ENCODE results near the gene TRMT11. TPM values are rescaled to one million over a fixed set of nuclear protein-coding genes. Genes with fewer than 3 reads are reported as not detected.
A peak's percentile ranks its signal among the peaks of the same experiment; 100 is the strongest.

The TRMT11 gene
- total and polyA plus RNA-seq, 10 of the 15 experiments (the other 5 are each of a cell fraction or from before 2014, with no cell fraction given): 34.0 to 81.1 (median 43.7) TPM

- TF ChIP-seq MEF2A (IDR thresholded peaks at IDR 0.05; ENCODE audit: insufficient read depth, low read depth, low read length) (no peak), SREBF1 (IDR thresholded peaks at IDR 0.05; ENCODE audit: low read length) (no peak), SRF (IDR thresholded peaks at IDR 0.05; ENCODE audit: low read depth in 2 of 2, low read length in 2 of 2) (no peak), NR2F1 (conservative IDR thresholded peaks at IDR 0.05) (no peak), ELK1 (IDR thresholded peaks at IDR 0.05; ENCODE audit: low read depth, low read length) (no peak)
Observed at GRCh38 chr6:125987026-125987617, 782 bp downstream of the TRMT11 start (continued).

DNA sequence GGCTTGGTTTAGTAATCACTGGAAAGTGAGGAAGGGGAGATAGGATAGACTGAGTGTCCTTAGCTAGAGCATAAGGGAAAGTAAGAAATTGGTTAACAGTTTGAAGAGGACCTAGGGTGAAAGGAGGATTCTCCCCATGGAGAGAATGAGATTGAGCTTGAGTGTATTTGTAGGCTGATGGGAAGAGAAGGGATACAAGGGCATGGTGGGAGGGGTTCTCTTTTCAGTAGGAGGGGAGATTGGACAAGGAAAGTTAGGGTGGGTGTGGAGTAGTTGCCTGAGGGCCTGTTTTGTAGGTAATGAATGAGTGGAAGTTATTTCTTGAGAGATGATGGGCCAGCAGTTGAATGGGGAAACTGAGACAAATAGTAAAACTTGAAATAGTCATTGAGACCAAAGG, 1.9 kb downstream of the TRMT11 start:
- RAD21 ChIA-PET (ENCODE audit: unreplicated experiment): interaction anchor here (3.6 kb wide), 1 partner anchor 32 kb away, joined by 21 read pairs; the partner anchor contains the start of gene HINT3
- Histone ChIP-seq H4K20me1 (ENCODE audit: control insufficient read depth, insufficient read depth) (no peaks in the 10 kb centered on the region), H3K27me3 (replicated peaks in 1 of 2; ENCODE audit: control insufficient read depth in 2 of 2, insufficient read depth in 2 of 2, low read length in 1 of 2) (no peaks in the 10 kb centered on the region), H2AFZ (ENCODE audit: control insufficient read depth, low read depth, low read length) (no peak overlapping the region), H3K4me3 (peak overlapping the region; percentile 85), H3K36me3 (ENCODE audit: control insufficient read depth in 2 of 2, insufficient read depth in 2 of 2, low read length in 1 of 2) (no peaks in the 10 kb centered on the region), H3K79me2 (ENCODE audit: control insufficient read depth, insufficient read depth, low read length) (peaks cover 78% of the 10 kb centered on the region), H3K4me1 (ENCODE audit: control insufficient read depth, insufficient read depth, low read length) (peaks cover 5% of the 10 kb centered on the region; the same call in 1 of the 2 replicates), H3K4me2 (ENCODE audit: control insufficient read depth, insufficient read depth) (peak overlapping the region; percentile 46), H3K9me3 (replicated peaks; ENCODE audit: control insufficient read depth, insufficient read depth, low read length) (no peaks in the 10 kb centered on the region), H3K27ac (ENCODE audit: control insufficient read depth, insufficient read depth) (peak overlapping the region; percentile 49), H3K9ac (ENCODE audit: control insufficient read depth, insufficient read depth, low read length) (peak overlapping the region; percentile 44; the same call in 1 of the 2 replicates)
- ATAC-seq (no peak), DNase-seq (ENCODE audit: low read depth, low spot score) (no peak), FAIRE-seq (no peak)
- intact Hi-C loops (cut with micrococcal nuclease; ENCODE audit: unreplicated experiment): loop anchor here (5.0 kb wide), 2 partner anchors 191 to 206 kb away; no protein-coding TSS in a partner anchor
- in situ Hi-C loops (cut with MboI): no loop called here
- BruUV-seq (replicated peaks): no TSS peak
- CTCF ChIA-PET: interaction anchor here (1.0 to 3.3 kb wide), 4 partner anchors 9 to 207 kb away, joined by 3 to 25 read pairs (median 6); partner anchors contain the start of gene HINT3
- POLR2A ChIA-PET: no interaction called here
- SMC1A ChIA-PET (ENCODE audit: uncharacterized antibody, unreplicated experiment): interaction anchor here (0.9 to 1.9 kb wide), 4 partner anchors 14 to 207 kb away, joined by 3 to 8 read pairs (median 3); no protein-coding TSS in a partner anchor
- TF ChIP-seq REST (IDR thresholded peaks at IDR 0.05; ENCODE audit: low read depth, low read length) (no peak), CBX5 (IDR thresholded peaks at IDR 0.05; ENCODE audit: low read depth) (no peak), CBFB (IDR thresholded peaks at IDR 0.05; ENCODE audit: low read depth) (no peak), TCF3 (IDR thresholded peaks at IDR 0.05; ENCODE audit: borderline replicate concordance, insufficient read depth, low read depth, low read length) (no peak), ZZZ3 (IDR thresholded peaks at IDR 0.05; ENCODE audit: control insufficient read depth, insufficient read length, low read depth) (no peak), POLR2AphosphoS2 (IDR thresholded peaks at IDR 0.05; ENCODE audit: low read depth, low read length) (no peak), EZH2 (IDR thresholded peaks at IDR 0.05; ENCODE audit: borderline replicate concordance, control insufficient read depth, low read depth, low read length) (no peak), TCF12 (IDR thresholded peaks at IDR 0.05; ENCODE audit: low read depth, low read length) (no peak)
- TF ChIP-seq, protein P1, sequence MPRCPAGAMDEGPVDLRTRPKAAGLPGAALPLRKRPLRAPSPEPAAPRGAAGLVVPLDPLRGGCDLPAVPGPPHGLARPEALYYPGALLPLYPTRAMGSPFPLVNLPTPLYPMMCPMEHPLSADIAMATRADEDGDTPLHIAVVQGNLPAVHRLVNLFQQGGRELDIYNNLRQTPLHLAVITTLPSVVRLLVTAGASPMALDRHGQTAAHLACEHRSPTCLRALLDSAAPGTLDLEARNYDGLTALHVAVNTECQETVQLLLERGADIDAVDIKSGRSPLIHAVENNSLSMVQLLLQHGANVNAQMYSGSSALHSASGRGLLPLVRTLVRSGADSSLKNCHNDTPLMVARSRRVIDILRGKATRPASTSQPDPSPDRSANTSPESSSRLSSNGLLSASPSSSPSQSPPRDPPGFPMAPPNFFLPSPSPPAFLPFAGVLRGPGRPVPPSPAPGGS (IDR thresholded peaks at IDR 0.05; ENCODE audit: borderline replicate concordance, insufficient read depth, low read depth, low read length, poor library complexity, severe bottlenecking): no peak
- TF ChIP-seq, protein P2, sequence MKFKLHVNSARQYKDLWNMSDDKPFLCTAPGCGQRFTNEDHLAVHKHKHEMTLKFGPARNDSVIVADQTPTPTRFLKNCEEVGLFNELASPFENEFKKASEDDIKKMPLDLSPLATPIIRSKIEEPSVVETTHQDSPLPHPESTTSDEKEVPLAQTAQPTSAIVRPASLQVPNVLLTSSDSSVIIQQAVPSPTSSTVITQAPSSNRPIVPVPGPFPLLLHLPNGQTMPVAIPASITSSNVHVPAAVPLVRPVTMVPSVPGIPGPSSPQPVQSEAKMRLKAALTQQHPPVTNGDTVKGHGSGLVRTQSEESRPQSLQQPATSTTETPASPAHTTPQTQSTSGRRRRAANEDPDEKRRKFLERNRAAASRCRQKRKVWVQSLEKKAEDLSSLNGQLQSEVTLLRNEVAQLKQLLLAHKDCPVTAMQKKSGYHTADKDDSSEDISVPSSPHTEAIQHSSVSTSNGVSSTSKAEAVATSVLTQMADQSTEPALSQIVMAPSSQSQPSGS (IDR thresholded peaks at IDR 0.05; ENCODE audit: low read length): no peak
